PC-3 (cell line): ENCODE measurements around the gene PLEKHN1. TPM values are rescaled to one million over a fixed set of nuclear protein-coding genes. Genes with fewer than 3 reads are reported as not detected.

Source experiments
- ATAC-seq: fragments of 200-7000 bp; cut with Tn5 transposase; 2 replicates; pipeline ENCODE4 v1.9.1; 2020; ENCODE audit warnings: mild to moderate bottlenecking, moderate library complexity
- BruUV-seq: library from RNA; stranded (reverse); fragments of 400-500 nt; replicated peaks from 2 replicates; lab custom pipeline; 2021; lab: Mats Ljungman, UMichigan
- CTCF ChIA-PET: fragments of 300-600 bp; sonication (Branson Sonifier 250); formaldehyde crosslinking; loops from one replicate; lab custom pipeline; 2022; ENCODE audit warnings: antibody characterized with exemption; lab: Charles Lee
- POLR2A ChIA-PET: fragments of 300-600 bp; sonication (Branson Sonifier 250); formaldehyde crosslinking; loops from one replicate; lab custom pipeline; 2022; ENCODE audit warnings: antibody characterized with exemption; ENCODE audit not compliant: unreplicated experiment; lab: Charles Lee
- DNase-seq: peaks from one replicate; pipeline ENCODE4 v3.0.0-alpha.2; 2015
- H2AFZ ChIP-seq: fragments of 300-600 bp; sonication (generic); 2 replicates; pipeline ENCODE4 v1.6.0; 2016; ENCODE audit warnings: antibody characterized with exemption, low read length
- H3F3A ChIP-seq: fragments of 300-600 bp; sonication (generic); one replicate; pipeline ENCODE4 v1.6.0; 2017; ENCODE audit warnings: antibody characterized with exemption, low read length, control low read depth, mild to moderate bottlenecking; ENCODE audit not compliant: unreplicated experiment
- H3K27ac ChIP-seq: fragments of 300-600 bp; sonication (generic); 2 replicates; pipeline ENCODE4 v1.5.1; 2016; ENCODE audit warnings: mild to moderate bottlenecking, low read length
- H3K27me3 ChIP-seq: fragments of 300-600 bp; sonication (generic); 2 replicates; pipeline ENCODE4 v1.6.1; 2016; ENCODE audit warnings: low read length, mixed read lengths
- H3K36me3 ChIP-seq: fragments of 300-600 bp; sonication (generic); 2 replicates; pipeline ENCODE4 v1.6.1; 2016; ENCODE audit warnings: low read depth, mixed run types, low read length, mixed read lengths
- H3K4me1 ChIP-seq: fragments of 300-600 bp; sonication (generic); 2 replicates; pipeline ENCODE4 v1.5.1; 2016; ENCODE audit warnings: low read length; ENCODE audit not compliant: insufficient read depth
- H3K4me2 ChIP-seq: fragments of 300-600 bp; sonication (generic); 2 replicates; pipeline ENCODE4 v1.6.0; 2016; ENCODE audit warnings: low read length
- H3K4me3 ChIP-seq: fragments of 300-600 bp; sonication (generic); 2 replicates; pipeline ENCODE4 v1.5.1; 2016; ENCODE audit warnings: mild to moderate bottlenecking, low read length, mixed read lengths
- H3K79me2 ChIP-seq: fragments of 300-600 bp; sonication (generic); 2 replicates; pipeline ENCODE4 v1.6.1; 2017; ENCODE audit warnings: low read length, mixed read lengths
- H3K9ac ChIP-seq: fragments of 300-600 bp; sonication (generic); 2 replicates; pipeline ENCODE4 v1.6.0; 2016; ENCODE audit warnings: mild to moderate bottlenecking, low read length
- H3K9me2 ChIP-seq: fragments of 300-600 bp; sonication (generic); replicated peaks from 2 replicates; pipeline ENCODE4 v1.6.1; 2016; ENCODE audit warnings: mixed run types, low read length, mixed read lengths
- H3K9me3 ChIP-seq: fragments of 300-600 bp; sonication (generic); 2 replicates; pipeline ENCODE4 v1.6.1; 2016; ENCODE audit warnings: low read length, mixed read lengths
- H4K20me1 ChIP-seq: fragments of 300-600 bp; sonication (generic); 2 replicates; pipeline ENCODE4 v1.6.1; 2016; ENCODE audit warnings: low read length, mixed read lengths
- EZH2 ChIP-seq: fragments of 300-600 bp; sonication (generic); IDR thresholded peaks from one replicate; pipeline ENCODE4 v1.6.1; 2017; ENCODE audit warnings: antibody characterized with exemption, mild to moderate bottlenecking, low read length; ENCODE audit not compliant: unreplicated experiment
- EZH2phosphoT487 ChIP-seq: fragments of 300-600 bp; sonication (generic); IDR thresholded peaks from 2 replicates; pipeline ENCODE4 v1.6.1; 2018; ENCODE audit warnings: mild to moderate bottlenecking, antibody characterized with exemption, low read length, borderline replicate concordance
- intact Hi-C: fragments of 100-400 bp; cut with micrococcal nuclease; formaldehyde crosslinking; loops from 2 replicates; pipeline ENCODE4 v1.9.0; 2023
- total RNA-seq: library from RNA; depleted of rRNA; stranded (reverse); fragments of >200 nt; gene quantifications from 2 replicates; pipeline ENCODE4 v1.2.3, GENCODE V29; 2014
- TF ChIP-seq, protein P1 (sequence below): fragments of 300-600 bp; sonication (generic); conservative IDR thresholded peaks from 2 replicates; pipeline ENCODE4 v1.5.1; 2017; ENCODE audit warnings: antibody characterized with exemption, low read depth, mild to moderate bottlenecking, low read length

PLEKHN1 gene
- total RNA-seq, 1 experiment from 2014 or later: 14.0 TPM

- no peaks in the 10 kb centered on the region for H3F3A ChIP-seq
- H3K9ac ChIP-seq: no peak overlapping the region
- intact Hi-C loops: no loop called here
- TF ChIP-seq, protein P1, sequence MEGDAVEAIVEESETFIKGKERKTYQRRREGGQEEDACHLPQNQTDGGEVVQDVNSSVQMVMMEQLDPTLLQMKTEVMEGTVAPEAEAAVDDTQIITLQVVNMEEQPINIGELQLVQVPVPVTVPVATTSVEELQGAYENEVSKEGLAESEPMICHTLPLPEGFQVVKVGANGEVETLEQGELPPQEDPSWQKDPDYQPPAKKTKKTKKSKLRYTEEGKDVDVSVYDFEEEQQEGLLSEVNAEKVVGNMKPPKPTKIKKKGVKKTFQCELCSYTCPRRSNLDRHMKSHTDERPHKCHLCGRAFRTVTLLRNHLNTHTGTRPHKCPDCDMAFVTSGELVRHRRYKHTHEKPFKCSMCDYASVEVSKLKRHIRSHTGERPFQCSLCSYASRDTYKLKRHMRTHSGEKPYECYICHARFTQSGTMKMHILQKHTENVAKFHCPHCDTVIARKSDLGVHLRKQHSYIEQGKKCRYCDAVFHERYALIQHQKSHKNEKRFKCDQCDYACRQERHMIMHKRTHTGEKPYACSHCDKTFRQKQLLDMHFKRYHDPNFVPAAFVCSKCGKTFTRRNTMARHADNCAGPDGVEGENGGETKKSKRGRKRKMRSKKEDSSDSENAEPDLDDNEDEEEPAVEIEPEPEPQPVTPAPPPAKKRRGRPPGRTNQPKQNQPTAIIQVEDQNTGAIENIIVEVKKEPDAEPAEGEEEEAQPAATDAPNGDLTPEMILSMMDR: no peak
- peak; percentile 24 for TF ChIP-seq EZH2
- TF ChIP-seq EZH2phosphoT487: no peak
- peaks cover 22% of the 10 kb centered on the region for H3K27me3 ChIP-seq
- peaks cover 22% of the 10 kb centered on the region for H3K4me1 ChIP-seq
- ATAC-seq (peak; percentile 35), DNase-seq (peak; percentile 57)
- ChIA-PET CTCF (no interaction called here), POLR2A (interaction anchor here (0.7 kb wide), 1 partner anchor 36 kb away, joined by 3 read pairs; no protein-coding TSS in a partner anchor)
- no peak overlapping the region for H3K27ac ChIP-seq
- no TSS peak for BruUV-seq
- no peaks in the 10 kb centered on the region for H4K20me1 ChIP-seq
- H3K4me3 ChIP-seq: peak overlapping the region; percentile 65
- no peaks in the 10 kb centered on the region for H3K79me2 ChIP-seq
- H3K9me2 ChIP-seq: no peaks in the 10 kb centered on the region
- no peaks in the 10 kb centered on the region for H3K9me3 ChIP-seq
- H3K4me2 ChIP-seq: peak overlapping the region; percentile 89
- H3K36me3 ChIP-seq: no peaks in the 10 kb centered on the region
- H2AFZ ChIP-seq: peak overlapping the region; percentile 78; the same call in 1 of the 2 replicates
Observed at GRCh38 chr1:941588-942383, 24.5 kb upstream of the PLEKHN1 start.

DNA sequence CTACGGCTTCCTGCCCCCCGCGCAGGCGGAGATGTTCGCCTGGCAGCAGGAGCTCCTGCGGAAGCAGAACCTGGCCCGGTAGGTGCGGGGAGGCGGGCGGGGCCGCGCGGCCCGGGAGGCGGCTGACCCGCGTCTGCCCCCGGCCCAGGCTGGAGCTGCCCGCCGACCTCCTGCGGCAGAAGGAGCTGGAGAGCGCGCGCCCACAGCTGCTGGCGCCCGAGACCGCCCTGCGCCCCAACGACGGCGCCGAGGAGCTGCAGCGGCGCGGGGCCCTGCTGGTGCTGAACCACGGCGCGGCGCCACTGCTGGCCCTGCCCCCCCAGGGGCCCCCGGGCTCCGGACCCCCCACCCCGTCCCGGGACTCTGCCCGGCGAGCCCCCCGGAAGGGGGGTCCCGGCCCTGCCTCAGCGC is 23.9 kb upstream of the PLEKHN1 start:
- intact Hi-C loops: no loop called here
- TF ChIP-seq, protein P1: no peak
- no peak; the same call in 1 of the 2 replicates for TF ChIP-seq EZH2phosphoT487
- TF ChIP-seq EZH2: no peak
- no TSS peak for BruUV-seq
- peaks cover 5% of the 10 kb centered on the region; the same call in 1 of the 2 replicates for H3K36me3 ChIP-seq
- H4K20me1 ChIP-seq: no peaks in the 10 kb centered on the region
- H3F3A ChIP-seq: no peaks in the 10 kb centered on the region
- ChIA-PET POLR2A (interaction anchor here (0.7 kb wide), 1 partner anchor 36 kb away, joined by 3 read pairs; no protein-coding TSS in a partner anchor), CTCF (no interaction called here)
- no peak overlapping the region for H2AFZ ChIP-seq
- no peak for DNase-seq
- H3K9ac ChIP-seq: no peak overlapping the region
- ATAC-seq: no peak; the same call in 1 of the 2 replicates
- no peak overlapping the region for H3K27ac ChIP-seq
- no peaks in the 10 kb centered on the region for H3K9me3 ChIP-seq
- peak overlapping the region; percentile 65 for H3K4me3 ChIP-seq
- peaks cover 22% of the 10 kb centered on the region for H3K4me1 ChIP-seq
- no peaks in the 10 kb centered on the region for H3K79me2 ChIP-seq
- H3K27me3 ChIP-seq: peaks cover 22% of the 10 kb centered on the region
- H3K4me2 ChIP-seq: peak overlapping the region; percentile 89
- H3K9me2 ChIP-seq: no peaks in the 10 kb centered on the region
